ENCODE data around the gene OTOG.

- no peak for TF ChIP-seq EZH2 (IDR thresholded peaks at IDR 0.05; ENCODE audit: borderline replicate concordance, insufficient read depth, low read depth, low read length, poor library complexity, severe bottlenecking)
- TF ChIP-seq CTCF (IDR thresholded peaks at IDR 0.05) = no peak
These were observed 17.2 kb upstream of the OTOG start for GRCh38 chr11:17529844-17530185.
